ENCODE measurements around the gene NOL6. TPM values are rescaled to one million over a fixed set of nuclear protein-coding genes. Genes with fewer than 3 reads are reported as not detected.
"Not testable (repeated sequence)": the region's sequence is repeated elsewhere in the genome, so short reads cannot be mapped to it uniquely, and the experiment has no call there.

Gene NOL6, protein sequence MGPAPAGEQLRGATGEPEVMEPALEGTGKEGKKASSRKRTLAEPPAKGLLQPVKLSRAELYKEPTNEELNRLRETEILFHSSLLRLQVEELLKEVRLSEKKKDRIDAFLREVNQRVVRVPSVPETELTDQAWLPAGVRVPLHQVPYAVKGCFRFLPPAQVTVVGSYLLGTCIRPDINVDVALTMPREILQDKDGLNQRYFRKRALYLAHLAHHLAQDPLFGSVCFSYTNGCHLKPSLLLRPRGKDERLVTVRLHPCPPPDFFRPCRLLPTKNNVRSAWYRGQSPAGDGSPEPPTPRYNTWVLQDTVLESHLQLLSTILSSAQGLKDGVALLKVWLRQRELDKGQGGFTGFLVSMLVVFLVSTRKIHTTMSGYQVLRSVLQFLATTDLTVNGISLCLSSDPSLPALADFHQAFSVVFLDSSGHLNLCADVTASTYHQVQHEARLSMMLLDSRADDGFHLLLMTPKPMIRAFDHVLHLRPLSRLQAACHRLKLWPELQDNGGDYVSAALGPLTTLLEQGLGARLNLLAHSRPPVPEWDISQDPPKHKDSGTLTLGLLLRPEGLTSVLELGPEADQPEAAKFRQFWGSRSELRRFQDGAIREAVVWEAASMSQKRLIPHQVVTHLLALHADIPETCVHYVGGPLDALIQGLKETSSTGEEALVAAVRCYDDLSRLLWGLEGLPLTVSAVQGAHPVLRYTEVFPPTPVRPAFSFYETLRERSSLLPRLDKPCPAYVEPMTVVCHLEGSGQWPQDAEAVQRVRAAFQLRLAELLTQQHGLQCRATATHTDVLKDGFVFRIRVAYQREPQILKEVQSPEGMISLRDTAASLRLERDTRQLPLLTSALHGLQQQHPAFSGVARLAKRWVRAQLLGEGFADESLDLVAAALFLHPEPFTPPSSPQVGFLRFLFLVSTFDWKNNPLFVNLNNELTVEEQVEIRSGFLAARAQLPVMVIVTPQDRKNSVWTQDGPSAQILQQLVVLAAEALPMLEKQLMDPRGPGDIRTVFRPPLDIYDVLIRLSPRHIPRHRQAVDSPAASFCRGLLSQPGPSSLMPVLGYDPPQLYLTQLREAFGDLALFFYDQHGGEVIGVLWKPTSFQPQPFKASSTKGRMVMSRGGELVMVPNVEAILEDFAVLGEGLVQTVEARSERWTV
- 10 to 100 TPM; 24.1 to 28.6 (median 26.1) TPM for polyA plus RNA-seq (ENCODE audit: insufficient read length in 4 of 4)

DNA sequence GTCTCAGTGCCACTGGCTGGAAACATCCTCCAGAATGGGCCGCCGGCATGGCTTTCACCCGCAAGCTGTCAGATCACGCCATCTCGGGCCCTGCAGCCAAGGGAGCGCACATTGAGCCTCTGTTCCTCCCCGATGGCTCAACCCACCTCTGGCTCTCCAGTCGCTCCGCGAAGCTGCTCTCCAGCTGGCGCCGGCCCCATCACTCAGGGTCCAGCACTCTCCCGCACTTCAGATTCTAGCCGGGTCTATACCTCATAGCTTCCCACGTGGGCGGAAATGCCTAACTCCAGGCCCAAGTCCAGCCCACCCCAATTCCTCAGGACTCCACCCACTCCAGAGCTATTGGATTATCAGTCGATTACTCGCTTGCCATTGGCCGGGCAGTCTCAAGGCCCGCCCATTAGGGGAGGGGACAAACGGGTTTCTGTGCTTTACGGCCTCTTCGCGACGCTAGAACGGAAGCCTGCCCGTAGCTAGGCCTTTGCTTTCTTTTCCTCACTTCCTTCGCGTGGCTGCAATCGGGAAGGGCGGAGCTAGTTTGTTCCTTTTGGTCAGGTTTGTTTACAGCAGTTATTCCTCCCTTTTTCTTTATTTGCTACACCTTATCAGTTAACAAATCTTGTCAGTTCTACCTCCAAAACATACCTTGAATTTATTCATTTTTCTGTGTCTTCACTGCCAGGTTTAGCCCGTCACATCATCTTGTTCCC, at the start of gene NOL6:
Gene NOL6 (minus strand): TSS at position 282 of the 710 bp plus-strand sequence. CDS start 82 bp downstream, at position 200.
- DNase-seq (ENCODE audit: low read depth in 4 of 4, low spot score in 3 of 4) = peak; percentile 95 to 99 (median 98)

DNA sequence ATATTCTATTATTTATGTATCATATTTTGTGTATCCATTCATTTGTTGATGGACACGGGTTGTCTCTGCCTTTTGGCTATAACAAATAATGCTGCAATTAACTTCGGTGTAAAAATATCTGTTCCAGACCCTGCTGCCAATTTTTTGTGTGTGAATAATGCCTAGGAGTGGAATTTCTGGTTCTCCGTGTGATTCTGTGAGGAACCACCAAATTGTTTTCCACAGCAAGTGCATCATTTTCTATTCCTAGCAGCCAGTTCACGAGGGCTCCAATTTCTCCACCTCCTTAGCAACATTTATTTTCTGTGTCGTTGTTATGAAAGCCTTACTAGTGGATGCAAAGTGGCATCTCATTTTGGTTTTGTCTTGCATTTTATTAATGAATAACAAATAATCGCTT, 48.1 kb upstream of the NOL6 start:
- not testable (repeated sequence) for DNase-seq (ENCODE audit: low read depth in 4 of 4, low spot score in 3 of 4)

DNA sequence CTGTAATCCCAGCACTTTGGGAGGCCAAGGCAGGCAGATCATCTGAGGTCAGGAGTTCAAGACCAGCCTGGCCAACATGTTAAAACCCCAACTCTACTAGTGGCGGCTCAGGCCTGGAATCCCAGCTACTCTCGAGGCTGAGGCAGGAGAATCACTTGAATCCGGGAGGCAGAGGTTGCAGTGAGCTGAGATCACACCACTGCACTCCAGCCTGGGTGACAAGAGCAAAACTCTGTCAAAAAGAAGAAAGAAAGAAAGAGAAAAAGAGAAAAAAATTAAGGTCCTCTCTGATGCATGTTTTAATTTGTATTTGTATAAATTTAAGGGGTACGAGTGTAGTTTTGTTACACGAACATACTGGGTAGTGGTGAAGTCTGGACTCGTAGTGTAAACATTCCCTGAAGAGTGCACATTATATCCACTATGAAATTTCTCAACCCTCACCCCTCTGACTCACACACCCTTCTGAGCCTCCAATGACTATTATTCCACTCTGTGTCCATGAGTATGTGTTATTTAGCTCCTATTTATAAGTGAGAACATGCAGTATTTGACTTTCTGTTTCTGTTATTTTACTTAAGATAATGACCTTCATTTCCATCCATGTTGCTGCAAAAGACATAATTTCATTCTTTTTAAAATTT, 44.3 kb upstream of the NOL6 start:
- DNase-seq (ENCODE audit: low read depth in 4 of 4, low spot score in 3 of 4) = not testable (repeated sequence)

DNA sequence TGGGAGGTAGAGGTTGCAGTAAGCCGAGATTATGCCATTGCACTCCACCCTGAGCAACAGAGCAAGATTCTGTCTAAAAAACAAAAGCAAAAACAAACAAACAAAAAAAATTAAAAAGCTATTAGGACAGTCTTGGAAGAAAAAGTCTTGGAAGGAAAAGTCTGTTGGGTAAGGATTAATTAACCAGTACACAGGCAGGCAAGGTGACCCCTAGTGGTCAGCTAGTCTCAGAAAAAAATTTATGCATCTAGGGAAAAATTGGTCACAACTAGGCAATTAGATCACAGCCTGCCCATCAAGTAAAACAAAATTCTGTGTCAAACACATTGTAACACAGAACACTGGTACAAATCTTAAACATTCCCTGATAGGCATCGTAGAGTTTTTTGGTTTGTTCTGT, 43.6 kb upstream of the NOL6 start:
- DNase-seq (ENCODE audit: low read depth in 4 of 4, low spot score in 3 of 4) = no peak

DNA sequence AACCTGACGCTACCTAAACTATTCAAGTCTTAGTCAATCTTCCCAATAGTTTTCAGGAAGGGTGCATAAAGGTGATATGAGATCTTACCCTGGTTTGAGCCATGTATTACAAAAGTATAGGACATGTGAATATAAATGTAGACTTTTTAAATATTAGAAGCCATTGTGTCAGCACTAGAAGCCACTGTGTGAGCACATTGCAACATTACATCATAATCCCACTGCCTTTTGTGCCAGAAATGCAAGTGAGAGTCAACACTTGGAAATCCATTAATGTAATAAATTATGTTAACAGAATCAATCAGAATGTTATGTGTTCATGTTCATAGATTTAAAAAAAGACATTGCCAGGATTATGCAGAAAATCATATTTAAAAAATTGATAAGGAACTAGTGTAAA, 42.7 kb upstream of the NOL6 start:
- DNase-seq (ENCODE audit: low read depth in 4 of 4, low spot score in 3 of 4) = not testable (repeated sequence)

DNA sequence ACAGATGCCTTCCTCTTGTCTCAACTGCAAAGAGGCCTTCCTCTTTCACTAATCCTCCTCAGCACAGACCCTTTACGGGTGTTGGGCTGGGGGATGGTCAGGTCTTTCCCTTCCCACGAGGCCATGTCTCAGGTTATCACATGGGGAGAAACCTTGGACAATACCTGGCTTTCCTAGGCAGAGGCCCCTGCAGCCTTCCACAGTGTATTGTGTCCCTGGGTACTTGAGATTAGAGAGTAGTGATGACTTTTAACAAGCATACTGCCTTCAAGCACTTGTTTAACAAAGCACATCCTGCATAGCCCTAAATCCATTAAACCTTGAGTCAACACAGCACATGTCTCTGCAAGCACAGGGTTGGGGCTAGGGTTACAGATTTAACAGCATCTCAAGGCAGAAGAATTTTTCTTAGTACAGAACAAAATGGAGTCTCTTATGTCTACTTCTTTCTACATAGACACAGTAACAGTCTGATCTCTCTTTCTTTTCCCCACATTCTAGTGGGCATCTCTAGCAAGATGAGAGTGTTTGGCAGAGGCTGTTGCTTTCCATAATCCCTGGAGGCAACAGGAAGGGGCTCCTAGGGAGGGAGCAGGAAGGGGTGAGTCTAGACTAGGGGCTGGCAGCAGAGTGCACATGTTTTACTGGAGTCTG, 41.7 kb upstream of the NOL6 start:
- not testable (repeated sequence) for DNase-seq (ENCODE audit: low read depth in 4 of 4, low spot score in 3 of 4)

DNA sequence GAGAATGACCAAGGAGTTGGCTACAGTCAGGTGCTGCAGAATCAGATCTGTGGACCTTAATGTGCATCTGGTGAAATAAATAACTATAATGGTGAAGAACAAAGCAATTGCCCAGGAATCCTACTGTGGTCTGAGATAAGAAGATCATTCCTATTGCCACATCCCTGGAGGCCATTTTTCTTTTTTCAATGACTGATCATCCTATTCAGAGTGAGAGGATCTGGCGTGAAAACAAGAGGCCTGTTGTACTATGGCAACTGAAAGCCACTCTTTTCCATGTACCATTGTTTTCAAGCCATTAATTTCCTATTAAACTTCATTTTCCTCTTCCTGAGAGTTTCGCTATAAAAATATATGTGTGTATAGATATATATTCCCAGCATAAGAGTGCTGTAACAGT, 38.8 kb upstream of the NOL6 start:
- not testable (repeated sequence) for DNase-seq (ENCODE audit: low read depth in 4 of 4, low spot score in 3 of 4)

DNA sequence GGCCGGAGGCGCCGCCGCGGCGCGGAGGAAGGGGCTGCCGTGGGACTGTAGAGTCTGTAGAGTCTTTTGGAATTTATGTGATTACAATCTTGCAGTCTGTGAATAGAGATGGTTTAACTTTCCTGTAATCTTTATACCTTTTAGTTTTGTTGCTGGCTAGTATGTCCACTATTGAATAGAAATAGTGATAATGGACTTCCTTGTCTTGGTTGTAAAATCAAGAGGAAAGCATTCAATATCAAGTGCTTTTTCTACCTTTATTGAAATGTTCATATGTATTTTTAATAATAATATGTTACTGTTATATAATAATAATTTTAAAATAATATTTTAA, 37.4 kb upstream of the NOL6 start:
- not testable (repeated sequence) for DNase-seq (ENCODE audit: low read depth in 4 of 4, low spot score in 3 of 4)

DNA sequence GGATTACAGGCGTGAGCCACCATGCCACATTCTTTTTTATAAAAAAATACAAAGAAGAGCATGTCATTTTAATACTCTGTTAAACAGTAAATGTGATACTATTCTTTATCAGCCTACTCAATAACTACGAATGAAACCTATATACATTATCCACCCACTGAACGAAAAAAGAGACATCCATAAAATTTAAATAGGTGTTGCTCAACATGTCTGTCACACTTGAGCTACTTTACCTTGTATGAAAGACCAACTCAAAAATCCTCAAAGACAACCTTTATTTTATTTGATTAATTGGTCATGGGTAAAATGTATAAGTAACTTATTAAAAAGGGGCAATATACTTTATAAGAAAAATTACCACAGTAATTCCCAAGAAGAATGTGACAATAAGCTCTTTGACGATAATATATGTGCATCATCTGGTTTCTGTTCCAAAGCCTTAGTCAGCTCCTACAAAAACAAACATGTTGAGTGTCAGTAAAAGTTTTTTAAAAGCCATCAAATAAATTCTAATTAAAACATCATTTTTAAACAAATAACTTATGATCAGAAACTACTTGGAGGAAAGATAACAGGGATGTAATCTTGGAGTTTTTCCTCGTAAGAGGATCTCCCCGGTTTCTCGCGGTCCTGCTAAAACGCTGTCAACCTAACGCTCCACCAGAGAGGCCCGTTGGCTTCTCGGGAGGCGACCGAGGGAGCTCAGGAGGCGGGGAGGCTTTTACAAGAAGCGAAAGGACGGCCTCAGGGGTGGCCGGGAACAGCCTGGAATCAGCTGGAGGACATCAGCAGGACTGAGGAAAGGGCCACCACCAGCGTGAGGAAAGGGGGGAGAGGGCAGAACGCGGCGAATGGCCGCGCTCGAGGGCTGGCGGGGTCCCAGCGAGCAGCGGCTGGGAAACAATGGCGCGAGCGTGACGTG, 36.8 kb upstream of the NOL6 start:
- DNase-seq (ENCODE audit: low read depth in 4 of 4, low spot score in 3 of 4) = peak; percentile 49 to 59 (median 55)

DNA sequence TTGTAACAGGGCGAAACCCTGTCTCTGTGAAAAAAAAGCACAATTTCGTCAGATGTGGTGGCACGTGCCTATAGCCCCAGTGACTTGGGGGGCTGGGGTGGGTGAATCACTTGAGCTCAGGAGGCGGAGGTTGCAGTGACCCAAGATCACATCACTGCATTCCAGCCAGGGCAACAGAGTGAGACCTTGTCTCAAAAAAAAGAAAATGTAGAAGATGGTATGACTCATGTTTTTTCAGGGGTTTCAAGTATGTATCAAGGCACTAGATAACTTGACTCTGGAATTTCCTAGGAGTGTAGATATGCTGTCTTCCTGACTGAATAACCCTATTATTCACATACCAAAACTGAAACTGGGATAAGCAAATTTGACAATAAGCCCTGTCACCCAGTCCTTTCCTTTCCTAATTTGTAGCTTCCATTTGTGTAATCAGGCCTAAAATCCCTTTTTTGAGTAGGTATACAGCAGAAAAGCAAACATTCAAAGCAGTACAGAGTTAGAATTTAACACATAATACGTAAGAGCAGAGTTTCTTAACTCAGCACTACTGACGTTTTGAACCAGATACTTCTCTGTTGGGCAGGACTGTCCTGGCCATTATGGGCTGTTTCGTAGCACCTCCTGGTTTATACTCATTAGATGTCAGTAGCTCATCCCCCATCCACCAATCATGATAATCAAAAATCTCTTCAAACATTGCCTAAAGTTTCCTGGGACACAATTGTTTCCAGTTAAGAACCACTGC, 33.1 kb upstream of the NOL6 start:
- no peak for DNase-seq (ENCODE audit: low read depth in 4 of 4, low spot score in 3 of 4)

DNA sequence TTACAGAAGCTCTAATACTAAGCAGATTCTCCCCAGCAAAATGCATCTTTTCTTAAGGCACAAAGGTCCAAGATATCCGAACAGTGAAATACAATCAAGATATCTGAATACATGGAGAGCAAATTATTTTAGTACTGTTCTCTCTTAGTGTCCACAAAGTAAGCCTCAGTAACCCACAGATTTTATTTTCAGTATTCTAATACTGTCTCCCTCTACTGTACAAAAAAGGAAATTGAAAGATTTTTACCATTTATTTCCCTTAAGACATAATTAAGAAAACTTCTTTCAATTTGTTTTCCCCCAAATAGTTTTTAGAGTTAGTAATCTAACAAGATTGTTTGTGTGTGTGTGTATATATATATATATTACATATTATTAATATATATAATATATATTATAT, 24.7 kb upstream of the NOL6 start:
- no peak for DNase-seq (ENCODE audit: low read depth in 4 of 4, low spot score in 3 of 4)

DNA sequence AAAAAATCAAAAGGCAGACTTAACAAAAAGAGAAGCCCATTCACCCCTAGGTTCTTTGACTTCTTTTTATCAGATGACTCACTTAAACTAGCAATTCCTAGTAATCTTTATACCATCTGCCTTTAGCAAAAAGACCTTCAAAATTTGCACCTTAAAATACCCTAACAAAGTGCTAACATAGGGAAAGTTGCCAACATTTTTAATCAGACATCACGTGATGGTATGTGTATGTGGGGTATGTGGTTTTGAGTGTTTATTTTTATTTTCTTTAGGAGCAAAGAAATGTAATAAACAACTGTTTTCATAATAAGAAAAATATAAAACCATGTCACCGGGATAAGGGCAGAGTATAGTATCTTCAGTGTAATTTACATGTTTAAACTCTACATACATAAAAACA, 20.1 kb upstream of the NOL6 start:
- not testable (repeated sequence) for DNase-seq (ENCODE audit: low read depth in 4 of 4, low spot score in 3 of 4)

DNA sequence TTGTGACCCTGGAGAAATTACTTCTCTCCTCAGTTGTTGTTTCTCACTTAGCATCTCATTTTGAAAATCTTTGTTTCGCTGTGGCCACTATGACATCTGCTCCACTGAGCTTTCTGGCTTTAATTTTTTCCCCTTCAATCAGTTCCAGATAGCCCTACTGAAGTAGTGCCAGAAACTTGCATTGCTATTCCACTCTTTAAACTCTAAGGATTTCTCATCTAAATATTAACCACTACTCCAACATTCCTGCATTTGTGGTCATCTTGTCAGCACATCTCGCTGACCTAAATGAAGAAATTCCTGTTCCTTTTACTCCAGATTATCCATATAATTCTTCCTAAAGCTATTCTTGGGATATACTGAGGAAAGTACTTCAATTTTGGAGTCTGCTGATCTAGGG, 15.3 kb upstream of the NOL6 start:
- no peak for DNase-seq (ENCODE audit: low read depth in 4 of 4, low spot score in 3 of 4)

DNA sequence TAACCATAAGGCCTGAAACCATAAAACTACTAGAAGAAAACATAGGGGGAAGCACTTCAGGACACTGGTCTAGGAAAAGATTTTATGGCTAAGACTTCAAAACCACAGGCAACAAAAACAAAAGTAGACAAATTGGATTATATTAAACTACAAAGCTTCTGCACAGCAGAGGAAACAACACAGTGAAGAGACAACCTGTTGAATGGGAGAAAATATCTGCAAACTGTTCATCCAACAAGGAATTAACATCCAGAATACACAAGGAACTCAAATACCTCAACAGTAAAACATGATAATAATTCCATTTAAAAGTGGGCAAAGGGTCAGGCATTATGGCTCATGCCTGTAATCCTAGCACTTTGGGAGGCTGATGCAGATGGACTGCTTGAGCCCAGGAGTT, 11.6 kb upstream of the NOL6 start:
- not testable (repeated sequence) for DNase-seq (ENCODE audit: low read depth in 4 of 4, low spot score in 3 of 4)

DNA sequence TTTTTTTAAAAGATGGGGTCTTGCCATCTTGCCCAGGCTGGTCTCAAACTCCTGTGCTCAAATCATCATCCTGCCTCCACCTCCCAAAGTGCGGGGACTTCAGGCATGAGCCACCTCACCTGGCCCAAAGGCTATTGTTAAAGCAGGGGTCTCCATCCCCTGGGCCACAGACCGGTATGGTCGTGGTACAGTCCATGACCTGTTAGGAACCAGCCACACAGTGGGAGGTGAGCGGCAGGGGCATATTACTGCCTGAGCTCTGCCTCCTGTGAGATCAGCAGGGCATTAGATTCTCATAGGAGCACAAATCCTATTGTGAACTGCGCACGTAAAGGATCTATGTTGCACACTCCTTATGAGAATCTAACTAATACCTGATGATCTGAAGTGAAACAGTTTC, 7.3 kb upstream of the NOL6 start:
- DNase-seq (ENCODE audit: low read depth in 4 of 4, low spot score in 3 of 4) = no peak

DNA sequence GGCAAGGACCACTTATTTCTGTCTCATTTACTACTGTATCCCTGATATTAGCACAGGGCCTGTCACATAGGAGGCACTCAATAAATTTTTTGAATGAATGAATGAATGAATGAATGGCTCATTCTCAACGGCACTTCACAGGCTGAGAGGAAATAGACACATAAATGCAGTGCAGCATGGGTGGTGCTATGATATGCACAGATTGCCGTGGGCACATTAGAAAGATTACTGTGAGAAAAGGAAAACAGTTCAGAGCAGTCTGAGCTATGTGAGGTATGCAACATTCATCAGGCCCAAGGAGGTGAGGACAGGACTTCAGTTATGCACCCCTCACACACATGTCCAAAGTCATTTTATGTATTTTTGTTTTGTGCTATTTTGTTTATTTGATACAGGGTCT, 6.4 kb upstream of the NOL6 start:
- no peak for DNase-seq (ENCODE audit: low read depth in 4 of 4, low spot score in 3 of 4)

DNA sequence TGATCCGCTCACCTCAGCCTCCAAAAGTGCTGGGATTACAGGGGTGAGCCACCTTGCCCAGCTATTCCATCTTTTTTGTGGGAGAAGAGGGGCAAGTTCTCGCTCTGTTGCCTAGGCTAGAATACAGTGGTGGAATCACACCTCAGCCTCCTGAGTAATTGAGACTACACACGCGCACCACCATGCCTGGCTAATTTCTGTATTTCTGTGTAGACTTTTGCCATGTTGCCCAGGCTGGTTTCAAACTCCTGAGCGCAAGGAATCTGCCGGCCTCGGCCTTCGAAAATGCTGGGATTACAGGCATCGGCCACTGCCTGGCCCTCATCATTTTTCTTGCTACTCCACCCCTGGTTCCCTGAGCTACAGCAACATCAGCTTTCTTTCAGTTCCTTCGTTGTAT, 2.8 kb upstream of the NOL6 start:
- no peak for DNase-seq (ENCODE audit: low read depth in 4 of 4, low spot score in 3 of 4)

DNA sequence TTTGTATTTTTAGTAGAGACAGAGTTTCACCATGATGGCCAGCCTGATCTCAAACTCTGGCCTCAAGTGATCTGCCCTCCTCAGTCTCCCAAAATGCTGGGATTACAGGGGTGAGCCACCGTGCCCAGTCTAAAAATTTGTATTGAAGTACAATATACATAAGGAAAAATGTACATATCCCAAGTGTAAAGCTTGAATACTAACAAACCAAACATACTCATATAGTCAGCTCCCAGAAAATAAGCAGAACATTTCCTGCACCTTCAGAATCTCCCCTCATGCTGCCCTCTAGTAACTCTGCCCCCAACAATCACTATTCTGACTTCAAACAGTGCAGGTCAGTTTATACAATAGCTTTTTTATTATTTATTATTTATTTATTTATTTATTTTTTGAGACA, 1.6 kb upstream of the NOL6 start:
- no peak for DNase-seq (ENCODE audit: low read depth in 4 of 4, low spot score in 3 of 4)

Data from left renal pelvis (tissue), 4 donors.